HG02571 (cell line): ENCODE data around the gene GSG1L.

ENCODE experiments used
- ATAC-seq: cut with Tn5 transposase; IDR thresholded peaks from one replicate; pipeline ENCODE4 v1.9.1; 2021; ENCODE audit warnings: mild to moderate bottlenecking, moderate library complexity; ENCODE audit not compliant: unreplicated experiment

GSG1L gene

DNA sequence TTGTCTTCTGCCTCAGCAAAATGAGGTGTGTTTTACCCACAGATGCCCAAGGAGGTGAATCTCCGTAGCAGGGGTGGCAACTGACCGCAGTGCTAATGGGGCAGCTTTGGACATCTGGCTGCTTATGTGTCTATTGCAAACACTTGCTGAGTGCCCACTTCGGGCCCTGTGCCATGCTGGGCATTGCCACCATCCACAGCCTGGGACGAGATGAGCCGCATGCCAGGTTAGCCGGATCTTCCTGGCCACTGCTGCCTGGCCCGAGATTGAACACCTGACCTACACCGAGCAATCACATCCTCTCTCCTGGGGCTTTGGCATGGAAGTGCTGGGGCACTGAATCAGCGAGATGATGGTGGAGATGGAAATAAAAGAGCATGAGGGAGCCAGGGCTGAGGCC is 238.7 kb downstream of the GSG1L start:
- no peak for ATAC-seq

DNA sequence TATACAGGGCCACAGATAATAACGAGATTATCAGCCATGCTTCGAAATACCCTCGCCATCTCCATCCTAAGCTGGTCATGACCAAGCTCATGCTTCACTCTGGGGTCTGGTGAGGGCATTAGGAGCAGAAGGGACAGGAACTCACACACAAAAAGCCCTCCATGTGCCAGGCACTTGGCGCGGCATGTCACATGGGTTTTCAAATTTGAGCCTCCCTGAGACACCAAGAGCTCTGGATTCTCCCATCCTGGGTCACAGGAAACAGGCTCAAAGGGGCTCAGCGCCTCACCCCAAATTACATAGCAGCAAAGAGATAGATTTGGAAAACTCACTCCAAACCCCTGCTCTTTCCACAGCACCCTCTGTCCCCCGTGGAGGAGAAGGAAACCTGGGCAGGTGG is 239.5 kb downstream of the GSG1L start:
- no peak for ATAC-seq

DNA sequence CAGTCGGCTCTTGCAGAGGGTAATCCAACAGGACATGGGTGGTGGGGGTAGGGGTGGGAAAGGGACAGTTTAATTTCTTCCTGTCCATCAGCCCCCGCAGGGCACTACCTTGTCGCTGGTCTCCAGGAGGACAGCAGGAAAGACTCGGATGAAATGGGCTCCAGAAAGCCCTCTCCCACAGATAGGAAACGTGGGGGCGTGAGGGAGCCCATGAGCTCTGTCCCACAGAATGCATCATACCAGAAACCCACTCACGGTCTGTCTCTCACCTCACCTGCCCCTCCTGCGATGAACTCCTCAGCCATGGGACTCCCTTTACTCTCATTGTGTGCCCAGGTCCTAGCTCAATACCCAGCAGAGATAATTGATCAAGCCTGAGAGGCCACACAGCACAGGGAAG is 240.1 kb downstream of the GSG1L start:
- ATAC-seq: no peak

DNA sequence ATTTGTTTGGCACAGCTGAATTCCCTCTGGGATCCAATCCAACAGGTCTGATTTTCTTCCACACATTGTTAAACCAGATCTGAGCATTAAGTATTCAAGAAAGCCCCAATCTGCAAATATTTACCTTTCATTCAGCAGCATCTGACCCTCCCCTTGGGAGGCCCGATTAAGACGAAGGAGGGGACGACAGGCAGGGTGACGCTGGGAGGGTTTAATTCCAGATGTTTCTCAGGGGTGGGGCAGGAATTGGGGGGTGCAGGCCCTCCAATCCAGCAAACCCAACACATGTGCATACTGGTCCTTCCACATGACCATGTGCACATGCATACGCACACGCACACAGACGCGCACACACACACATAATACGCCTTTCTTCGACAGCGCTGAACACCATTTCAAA is 240.5 kb downstream of the GSG1L start:
- ATAC-seq: no peak

DNA sequence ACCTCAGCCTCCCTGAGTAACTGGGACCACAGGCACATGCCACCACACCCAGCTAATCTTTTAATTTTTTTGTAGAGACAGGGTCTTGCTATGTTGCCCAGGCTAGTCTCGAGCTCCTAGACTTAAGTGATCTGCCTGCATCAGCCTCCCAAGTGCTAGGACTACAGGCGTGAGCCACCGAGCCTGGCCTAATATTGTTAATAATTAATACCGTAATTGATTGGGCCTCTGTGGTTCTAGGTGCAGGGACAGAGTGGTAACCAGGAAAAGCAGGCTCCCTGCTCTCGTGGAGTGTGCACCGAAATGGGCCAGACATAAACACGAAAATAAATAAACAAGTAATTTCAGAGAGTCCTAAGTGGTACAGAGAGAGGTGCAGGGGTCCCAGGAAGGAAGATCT is 241.0 kb downstream of the GSG1L start:
- ATAC-seq: no peak

DNA sequence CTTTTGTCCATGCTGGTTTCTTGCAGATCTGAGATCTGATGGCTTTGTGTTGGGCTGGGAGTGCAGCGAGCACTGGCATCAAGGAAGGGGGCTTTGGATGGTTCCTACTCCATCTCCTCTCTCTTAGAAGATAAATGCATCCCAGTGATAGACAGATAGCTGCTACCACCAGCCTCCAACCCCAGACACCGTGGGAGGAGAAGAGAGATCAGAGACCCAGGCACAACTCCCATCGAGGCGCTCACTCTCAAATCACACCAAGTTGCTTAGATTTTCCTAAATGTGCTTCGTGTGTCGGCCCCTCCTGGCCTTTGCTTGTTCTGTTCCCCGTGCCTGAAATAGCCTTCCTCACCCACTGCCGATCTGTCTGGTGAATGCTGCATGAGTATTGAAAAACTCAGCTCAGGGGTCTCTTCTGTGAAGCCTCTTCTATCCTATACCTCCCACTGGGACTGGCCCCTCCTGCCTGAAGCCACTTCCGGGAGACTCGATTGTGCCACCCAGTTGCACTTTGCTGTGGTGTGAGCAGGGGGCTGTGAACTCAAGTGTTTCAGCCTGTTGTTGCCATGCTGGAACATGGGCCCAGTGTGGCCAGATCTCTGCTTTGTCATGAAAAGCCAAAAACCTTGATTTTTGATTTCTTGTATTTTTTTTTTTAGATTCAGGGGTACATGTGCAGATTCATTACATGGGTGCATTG is 242.7 kb downstream of the GSG1L start:
- no peak for ATAC-seq

DNA sequence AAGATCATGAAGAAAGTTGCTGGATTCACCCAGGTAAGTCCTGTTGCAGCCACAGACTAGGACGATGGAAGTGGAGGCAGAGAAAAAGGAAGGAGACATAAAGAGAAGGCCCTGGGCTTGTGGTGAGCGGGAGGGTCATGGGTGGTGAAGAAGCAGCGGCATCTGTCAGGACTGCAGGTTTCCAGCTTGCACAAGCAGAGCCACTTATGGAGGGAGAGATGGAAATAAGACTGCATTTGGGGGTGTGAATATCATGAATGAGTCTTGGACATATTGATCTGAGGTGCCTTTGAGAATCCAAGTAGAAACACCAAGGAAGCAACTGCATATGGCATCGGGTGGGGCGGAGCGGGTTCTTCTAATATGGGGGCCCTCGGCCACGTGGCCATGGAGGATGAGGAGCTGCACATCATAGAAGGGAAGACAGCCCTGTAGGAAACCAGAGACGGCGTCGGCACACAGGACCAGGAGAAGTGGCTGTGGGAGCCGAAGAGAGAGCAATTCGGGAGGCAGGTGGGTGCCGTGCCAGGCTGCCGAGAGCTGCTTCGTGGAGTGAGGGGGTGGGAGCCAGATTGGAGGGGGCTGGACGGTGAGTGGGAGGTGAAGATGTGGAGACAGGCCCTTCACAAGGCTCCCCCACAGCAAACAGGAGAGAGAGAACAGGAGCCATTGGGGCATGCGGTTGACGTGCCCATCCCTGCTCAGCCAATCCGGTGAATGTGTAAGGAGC is 243.5 kb downstream of the GSG1L start:
- ATAC-seq: no peak

DNA sequence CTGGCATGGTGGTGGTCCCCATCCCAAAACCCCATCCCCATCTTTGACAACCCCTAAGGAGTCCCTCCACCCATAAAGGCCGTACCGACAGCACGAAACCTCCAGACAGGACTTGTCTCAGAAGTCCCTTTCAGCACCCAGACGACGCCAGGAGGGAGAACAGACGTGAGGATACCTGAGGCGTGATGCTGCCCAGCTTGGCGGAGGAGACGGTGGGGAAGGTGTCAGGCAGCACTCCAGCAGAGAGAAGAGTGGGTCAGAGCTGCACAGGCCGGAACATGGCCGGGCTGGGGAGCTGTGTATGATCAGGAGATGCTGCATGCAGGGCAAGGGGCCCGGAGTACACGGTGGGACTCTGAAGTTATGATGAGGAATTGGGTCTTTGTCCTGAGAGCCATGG is 244.2 kb downstream of the GSG1L start:
- no peak for ATAC-seq

DNA sequence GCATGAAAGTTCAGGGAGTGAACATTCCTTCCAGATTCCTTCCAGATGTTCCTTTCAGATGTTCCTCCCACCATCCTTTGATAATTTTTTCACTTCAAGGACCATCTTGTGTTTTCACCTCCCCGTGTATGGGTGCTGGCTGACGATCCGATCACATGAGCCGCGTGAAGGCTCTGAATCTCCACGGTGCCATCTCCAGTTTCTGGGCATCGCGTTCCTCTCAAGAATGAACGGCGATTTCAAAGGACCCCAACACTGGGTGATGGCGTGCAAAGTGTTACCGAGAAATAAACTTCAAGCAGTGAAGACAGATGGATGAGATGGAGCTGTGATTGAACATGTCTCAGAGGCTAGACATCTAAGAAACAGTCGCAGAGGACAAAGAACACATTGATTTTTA is 245.3 kb downstream of the GSG1L start:
- no peak for ATAC-seq

DNA sequence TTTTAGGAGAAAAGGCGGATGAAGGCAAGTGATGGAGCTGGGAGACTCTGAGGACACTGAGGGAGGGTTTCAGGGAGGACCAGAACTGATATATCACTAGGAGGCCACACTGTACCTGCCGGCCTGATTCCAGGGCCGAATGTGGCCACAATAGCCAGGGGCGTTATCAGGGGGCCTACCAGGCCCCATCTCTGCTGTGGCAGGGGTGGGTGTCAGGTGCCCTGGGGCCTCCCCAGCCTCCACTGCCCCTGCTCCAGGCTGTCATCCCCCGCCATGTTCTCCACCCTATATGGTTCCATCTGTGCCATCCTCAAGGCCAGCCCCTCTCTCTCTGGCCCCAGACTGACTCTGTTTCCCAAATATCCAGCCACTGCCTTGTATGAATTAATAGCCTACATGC is 246.5 kb downstream of the GSG1L start:
- ATAC-seq: no peak

DNA sequence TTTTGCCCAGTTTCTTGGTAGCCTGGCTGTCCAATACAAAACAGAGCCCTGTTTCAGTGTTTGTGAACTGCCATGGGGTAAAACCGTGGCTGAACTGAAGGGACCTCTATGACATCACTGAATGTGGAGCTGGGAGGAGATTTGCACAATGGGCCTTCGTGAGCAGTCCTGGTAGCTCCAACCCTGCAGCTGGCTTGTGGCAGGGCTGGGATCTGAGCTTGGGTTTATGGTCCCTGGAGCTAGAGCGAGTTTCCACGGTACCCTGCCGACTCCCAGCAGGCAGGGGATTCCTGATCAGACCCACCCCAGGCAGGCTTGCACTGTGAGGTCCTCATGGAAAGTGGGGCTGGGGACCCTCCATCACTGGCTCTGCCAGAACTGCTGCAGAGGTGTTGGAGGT is 247.0 kb downstream of the GSG1L start:
- ATAC-seq: no peak

DNA sequence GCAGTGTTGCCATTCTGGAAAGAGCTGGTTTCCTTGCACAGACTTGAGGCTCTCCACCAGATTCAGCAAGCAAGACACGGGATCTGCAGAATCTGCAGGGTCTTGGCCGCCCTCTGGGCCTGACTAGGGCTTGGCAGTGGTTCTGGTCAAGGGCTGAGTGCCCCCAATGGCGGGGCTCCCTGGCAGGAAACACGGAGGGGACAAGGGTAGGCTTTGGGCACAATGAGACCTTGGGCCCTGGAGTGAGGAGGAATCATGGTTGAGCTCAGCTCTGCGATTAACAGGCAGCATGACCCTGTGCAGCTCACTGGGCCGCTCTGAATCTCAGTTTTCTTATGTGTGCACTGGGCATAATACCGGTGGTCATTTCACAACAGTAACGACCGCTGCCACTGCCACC is 249.9 kb downstream of the GSG1L start:
- ATAC-seq: no peak

DNA sequence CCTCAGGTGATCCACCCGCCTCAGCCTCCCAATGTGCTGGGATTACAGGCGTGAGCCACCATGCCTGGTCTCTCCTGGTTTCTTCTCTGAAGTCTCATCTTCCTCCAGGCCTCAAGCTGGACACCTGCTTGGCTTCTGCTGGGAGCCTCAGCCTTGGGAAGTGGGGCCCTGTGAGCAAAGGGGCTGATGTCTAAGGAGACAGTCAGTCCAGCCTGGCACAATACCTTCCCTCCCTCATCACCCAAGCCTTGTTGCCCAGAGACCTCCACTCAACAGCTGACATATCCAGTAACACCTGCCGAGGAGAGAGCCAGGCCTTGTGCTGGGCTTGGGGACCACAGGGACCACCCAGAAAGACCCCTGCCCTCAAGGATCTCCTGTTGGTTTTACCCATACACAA is 251.6 kb downstream of the GSG1L start:
- ATAC-seq: no peak

DNA sequence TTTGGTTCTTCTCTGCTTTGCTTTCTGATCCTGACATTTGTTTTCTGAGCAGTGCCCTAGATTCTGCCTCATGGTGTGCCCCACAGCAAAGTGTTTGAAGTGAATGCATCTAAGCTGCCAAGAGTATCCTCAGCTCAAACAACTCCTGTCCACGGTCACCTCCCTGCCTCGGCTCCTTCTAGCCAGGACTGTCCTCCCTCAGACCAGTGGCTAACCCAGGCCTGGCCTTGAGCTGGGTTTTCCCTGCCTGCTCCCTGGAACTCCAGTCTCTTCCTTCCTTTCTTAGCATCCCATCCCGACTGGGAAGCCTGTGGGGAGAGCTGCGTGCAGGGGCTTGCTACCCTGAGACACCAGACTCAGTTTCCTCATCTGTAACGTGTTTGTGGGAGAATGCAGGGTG is 256.5 kb downstream of the GSG1L start:
- ATAC-seq: no peak

DNA sequence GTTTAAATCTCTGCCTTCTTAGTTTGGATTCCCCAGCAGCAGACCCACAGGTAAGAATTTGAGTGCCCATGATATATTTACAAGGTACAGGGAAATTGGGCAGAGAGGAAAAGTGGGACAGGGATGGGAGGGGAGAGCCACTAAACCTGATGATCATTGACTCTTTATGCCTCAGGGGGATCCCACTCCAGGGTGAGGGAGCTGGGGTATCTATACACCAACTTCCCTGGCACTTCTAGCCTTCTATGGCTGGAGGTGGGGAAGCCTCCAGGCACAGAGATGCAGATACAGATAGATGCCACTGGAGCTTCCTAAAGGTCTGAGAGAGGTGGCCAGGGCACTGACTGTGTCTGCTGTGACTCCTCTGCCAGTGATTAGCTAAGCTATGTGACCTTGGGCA is 257.1 kb downstream of the GSG1L start:
- ATAC-seq: no peak

DNA sequence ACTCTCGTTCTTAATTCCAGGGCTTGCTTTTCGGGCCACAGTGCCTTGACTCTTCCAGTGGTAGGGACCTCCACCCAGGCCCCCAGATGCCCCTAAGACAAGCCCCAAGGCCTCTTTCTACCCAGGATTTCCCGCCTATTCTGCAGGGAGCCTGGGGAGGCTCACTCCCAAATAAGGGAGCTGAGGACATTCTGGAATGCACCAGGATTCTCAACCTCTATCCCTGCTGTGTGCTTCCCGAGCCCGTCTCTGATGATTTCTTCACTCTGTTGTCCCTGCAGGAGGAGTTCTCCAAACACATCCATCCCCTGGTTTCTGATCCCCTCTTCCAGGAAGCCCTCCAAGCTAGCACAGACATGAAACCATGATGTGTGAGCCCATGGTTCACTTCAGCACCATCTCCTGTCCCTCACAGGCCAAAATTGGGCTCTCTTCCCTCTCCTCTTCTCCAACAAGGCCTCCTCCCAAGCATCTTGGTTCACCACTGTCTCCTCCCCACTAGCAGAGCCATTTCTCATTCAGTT is 257.6 kb downstream of the GSG1L start:
- no peak for ATAC-seq

DNA sequence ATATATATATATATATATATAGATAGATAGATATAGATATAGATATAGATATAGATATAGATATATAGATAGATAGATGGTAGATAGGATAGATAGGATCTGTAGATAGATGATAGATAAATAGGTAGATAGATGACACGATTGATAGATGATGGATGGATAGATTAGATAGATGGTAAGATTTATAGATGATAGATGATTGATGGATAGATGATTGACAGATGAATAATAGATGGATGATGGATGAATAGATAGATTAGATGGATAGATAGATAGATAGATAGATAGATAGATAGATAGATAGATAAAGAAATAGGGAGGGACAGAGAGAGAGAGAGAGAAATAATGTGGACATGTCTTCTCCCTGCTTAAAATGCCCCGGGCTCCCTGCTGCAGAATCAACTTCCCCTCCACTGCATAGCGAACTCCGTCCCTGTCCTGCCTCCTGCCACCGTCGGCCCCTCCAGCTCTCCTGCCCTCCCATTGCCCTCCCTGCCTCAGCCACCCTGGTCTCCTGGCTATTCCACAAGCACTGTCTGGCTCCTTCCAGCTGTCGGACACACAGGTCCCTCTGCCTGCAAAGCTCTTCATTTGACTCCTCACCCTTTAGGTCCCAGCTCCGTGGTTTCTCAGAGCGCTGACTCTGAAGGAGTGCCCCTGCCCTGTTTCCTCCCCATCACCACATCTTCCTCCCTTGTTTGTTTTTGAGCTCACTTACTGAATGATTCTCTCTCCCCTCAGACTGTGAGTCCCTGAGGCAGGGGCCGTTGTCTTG is 259.6 kb downstream of the GSG1L start:
- ATAC-seq: no peak

DNA sequence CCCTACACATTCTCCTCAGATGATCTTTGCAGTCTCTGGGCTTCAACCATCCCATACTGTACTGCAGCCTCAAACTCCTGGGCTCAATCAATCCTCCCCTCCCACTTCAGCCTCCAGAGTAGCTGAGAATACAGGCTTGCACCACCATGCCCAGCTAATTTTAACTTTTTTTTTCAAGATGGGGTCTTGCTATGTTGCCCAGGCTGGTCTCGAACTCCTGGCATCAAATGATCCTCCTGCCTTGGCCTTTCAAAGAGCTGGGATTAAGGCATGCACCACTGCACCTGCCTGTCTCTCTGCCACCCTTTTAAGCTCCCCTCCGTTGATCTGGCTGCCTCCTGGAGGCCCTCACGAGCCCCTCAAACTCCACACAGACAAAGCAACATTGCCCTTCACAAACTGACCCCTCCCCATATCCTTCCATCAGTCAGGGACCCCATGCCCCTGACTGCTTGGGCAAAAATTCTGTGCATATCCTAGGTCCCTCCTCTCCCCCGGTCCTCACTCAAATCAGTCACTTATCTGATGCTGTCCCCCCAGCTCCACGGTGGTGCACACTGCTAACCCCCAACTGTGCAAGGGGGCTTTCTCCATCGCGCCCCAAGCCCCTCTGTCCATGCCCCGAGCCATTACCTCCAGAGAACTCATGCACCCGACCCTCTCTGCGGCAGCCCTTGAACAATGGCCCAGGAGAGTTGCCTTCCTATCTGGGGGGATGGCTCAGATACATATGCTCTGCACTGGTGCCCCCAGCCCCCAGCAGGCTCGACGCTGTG is 260.7 kb downstream of the GSG1L start:
- no peak for ATAC-seq

DNA sequence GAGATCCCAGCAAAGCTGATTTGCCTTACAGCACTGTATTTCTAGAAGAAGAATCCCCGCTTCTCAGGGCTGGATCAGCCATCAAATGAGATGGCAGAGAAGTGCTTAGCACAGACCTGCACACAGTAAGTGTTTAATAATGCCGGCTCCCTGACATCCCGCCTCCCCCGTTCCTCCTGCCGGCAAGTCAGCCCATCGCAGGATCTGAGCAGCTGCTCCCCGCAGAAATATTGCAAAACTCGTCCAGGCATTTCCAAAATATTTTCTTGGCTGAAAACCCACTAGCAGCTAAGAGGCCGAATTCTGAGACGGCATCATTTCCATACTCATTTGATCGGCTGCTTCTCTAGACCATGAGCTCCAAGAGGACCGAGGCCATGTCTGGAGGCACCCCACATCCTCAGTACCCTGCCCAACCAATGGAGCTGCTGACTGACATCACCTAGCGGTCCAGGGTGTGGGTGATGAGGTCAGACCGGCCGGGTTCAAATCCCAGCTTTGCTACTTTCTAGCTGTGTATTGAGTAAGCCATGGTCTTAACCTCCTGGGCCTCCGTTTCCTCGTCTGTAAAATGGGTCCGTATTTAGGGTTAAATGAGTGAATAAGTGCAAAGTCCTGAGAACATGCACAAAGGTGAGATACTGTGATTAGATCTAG is 262.1 kb downstream of the GSG1L start:
- no peak for ATAC-seq

DNA sequence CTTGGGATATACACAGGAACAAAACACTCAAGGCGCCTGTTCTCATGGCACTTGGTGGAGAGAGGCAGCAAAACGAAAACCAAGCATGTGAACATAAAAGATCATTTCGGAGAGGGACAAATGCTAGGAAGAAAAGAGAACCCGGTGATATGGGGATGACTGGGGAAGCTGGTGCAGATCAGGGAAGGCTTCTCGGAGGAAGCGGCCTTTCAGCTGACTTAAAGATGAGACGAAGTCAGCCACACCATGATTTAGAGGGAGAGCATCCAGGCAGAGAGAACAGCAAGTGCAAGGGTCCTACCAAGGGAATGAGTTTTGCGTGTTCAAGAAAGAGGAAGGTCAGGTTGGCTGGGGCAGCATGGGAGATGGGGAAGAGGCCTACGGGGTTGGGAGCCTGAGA is 262.7 kb downstream of the GSG1L start:
- no peak for ATAC-seq

DNA sequence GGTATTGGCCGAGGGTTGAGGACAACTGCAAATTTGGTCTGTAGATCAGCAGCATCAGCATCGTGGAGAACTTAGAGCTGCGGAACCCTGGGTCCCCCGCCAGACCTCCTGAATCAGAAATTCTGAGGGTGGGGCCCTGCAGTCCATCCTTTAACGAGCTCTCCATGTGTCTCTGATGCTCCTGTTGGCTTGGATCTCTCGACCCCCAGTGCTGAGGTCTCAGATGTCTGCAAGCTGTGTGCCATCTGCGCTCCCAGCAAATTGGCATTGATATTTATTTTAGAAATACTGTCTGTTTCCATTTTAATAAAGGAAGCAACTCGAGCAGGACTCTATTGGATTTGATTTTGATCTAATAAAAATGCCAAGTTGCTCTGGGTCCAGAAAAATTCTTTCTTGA is 263.6 kb downstream of the GSG1L start:
- ATAC-seq: no peak
